PC-9 (cell line): ENCODE measurements around the gene STARD13.

ENCODE experiments used
- CTCF ChIP-seq: fragments of 200-600 bp; sonication (generic); conservative IDR thresholded peaks from 2 replicates; pipeline ENCODE4 v1.6.1; 2017; ENCODE audit warnings: mixed run types, antibody characterized with exemption, mild to moderate bottlenecking, moderate library complexity
- EZH2 ChIP-seq: fragments of 200-600 bp; sonication (generic); IDR thresholded peaks from 2 replicates; pipeline ENCODE4 v1.8.0; 2017; ENCODE audit warnings: antibody characterized with exemption, low read depth

GRCh38 chr13:33261387-33262061 is 24.0 kb downstream of the STARD13 start:
- TF ChIP-seq EZH2 (no peak), CTCF (no peak)
